ENCODE data around the gene C13orf42. TPM values are rescaled to one million over a fixed set of nuclear protein-coding genes. Genes with fewer than 3 reads are reported as not detected.
A peak's percentile ranks its signal among the peaks of the same experiment; 100 is the strongest.

The C13orf42 gene
- total RNA-seq, 1 experiment from 2014 or later, result not detected

GRCh38 chr13:51044023-51044665, 66.9 kb downstream of the C13orf42 start:
- CTCF ChIA-PET, result no interaction called here
- H3K9ac ChIP-seq (ENCODE audit: low read length), result no peak overlapping the region
- no peaks in the 10 kb centered on the region for H3K36me3 ChIP-seq (ENCODE audit: control insufficient read depth in 1 of 2, insufficient read depth in 2 of 2, low read length in 2 of 2)
- TF ChIP-seq ZFX (IDR thresholded peaks at IDR 0.05), result no peak
- no peak for TF ChIP-seq SIN3A (IDR thresholded peaks at IDR 0.05; ENCODE audit: low read depth)
- no peak for TF ChIP-seq REST (IDR thresholded peaks at IDR 0.05; ENCODE audit: low read depth)
- TF ChIP-seq EZH2phosphoT487 (IDR thresholded peaks at IDR 0.05; ENCODE audit: borderline replicate concordance), result no peak
- TF ChIP-seq CEBPB (IDR thresholded peaks at IDR 0.05; ENCODE audit: low read depth), result no peak
- TF ChIP-seq TCF7L2 (IDR thresholded peaks at IDR 0.05; ENCODE audit: borderline replicate concordance, extremely low read depth, insufficient read depth, insufficient read length), result no peak
- TF ChIP-seq FOSL1 (IDR thresholded peaks at IDR 0.05; ENCODE audit: low read depth), result no peak
- TF ChIP-seq YY1 (IDR thresholded peaks at IDR 0.05; ENCODE audit: extremely low read depth, insufficient replicate concordance, low read depth, low read length), result no peak
- no peak for TF ChIP-seq SRF (IDR thresholded peaks at IDR 0.05; ENCODE audit: low read depth)
- H3K4me1 ChIP-seq (ENCODE audit: control insufficient read depth in 1 of 2, insufficient read depth in 2 of 2, low read length in 2 of 2), result no peaks in the 10 kb centered on the region
- H3K79me2 ChIP-seq (ENCODE audit: insufficient read depth, low read length), result no peaks in the 10 kb centered on the region
- no peaks in the 10 kb centered on the region for H3K27me3 ChIP-seq (ENCODE audit: insufficient read depth, low read length)
- H3K4me2 ChIP-seq (ENCODE audit: low read length), result no peak overlapping the region
- POLR2A ChIA-PET, result no interaction called here
- intact Hi-C loops (cut with micrococcal nuclease), result no loop called here
- no peak overlapping the region for H2AFZ ChIP-seq (ENCODE audit: low read depth, low read length, poor library complexity, severe bottlenecking)
- BruUV-seq (replicated peaks), result no TSS peak
- H3K9me2 ChIP-seq (ENCODE audit: insufficient read depth), result no peaks in the 10 kb centered on the region
- no peaks in the 10 kb centered on the region for H4K20me1 ChIP-seq (ENCODE audit: insufficient read depth)
- H3K9me3 ChIP-seq (ENCODE audit: control insufficient read depth in 1 of 2, insufficient read depth in 1 of 2, low read depth in 1 of 2, low read length in 2 of 2), result no peaks in the 10 kb centered on the region
- DNase-seq (ENCODE audit: low read depth, low spot score) (no peak), ATAC-seq (peak; percentile 49; the same call in 1 of the 2 replicates)
- RAD21 ChIA-PET (ENCODE audit: low non-redundant PET in 1 of 2, low total read pairs in 2 of 2, uncharacterized antibody in 2 of 2, unreplicated experiment in 2 of 2), result no interaction called here
- H3K27ac ChIP-seq (ENCODE audit: low read depth, low read length), result no peak overlapping the region
- H3K4me3 ChIP-seq (replicated peaks in 1 of 2; ENCODE audit: low read depth in 1 of 2, low read length in 2 of 2), result no peak overlapping the region
